Measurements from ENCODE around the gene AOAH. TPM values are rescaled to one million over a fixed set of nuclear protein-coding genes. Genes with fewer than 3 reads are reported as not detected.
"Not testable (repeated sequence)": the region's sequence is repeated elsewhere in the genome, so short reads cannot be mapped to it uniquely, and the experiment has no call there.

AOAH gene
- total RNA-seq, 4 donors from 2014 or later, result 0.69 to 3.2 (median 2.2) TPM

DNA sequence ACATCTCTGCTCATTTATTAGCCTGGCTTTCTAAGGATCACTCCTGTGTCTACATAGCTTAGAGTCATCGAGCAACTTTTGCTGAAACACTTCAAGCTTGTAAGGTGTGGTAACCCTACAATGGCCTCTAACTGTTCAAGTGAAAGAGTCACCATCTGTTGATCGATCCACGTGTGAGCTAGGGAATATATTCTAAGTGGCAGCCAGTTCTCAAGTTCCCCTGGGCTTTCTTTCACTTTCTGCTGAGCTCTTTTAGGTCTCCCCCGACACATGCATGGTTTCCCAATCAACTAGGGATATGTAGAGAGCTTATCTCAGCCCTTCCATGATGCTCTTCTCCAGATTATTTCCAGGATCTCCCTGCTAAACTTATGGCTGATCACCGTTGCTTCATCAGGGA is 15.5 kb downstream of the AOAH start:
- no peak for DNase-seq (ENCODE audit: low spot score in 2 of 2)
- H3K4me3 ChIP-seq (ENCODE audit: low read depth, poor library complexity, severe bottlenecking), result no peak overlapping the region
- TF ChIP-seq POLR2A (IDR thresholded peaks at IDR 0.05), result no peak
- TF ChIP-seq CTCF (IDR thresholded peaks at IDR 0.05), result no peak
- 79 to 81% methylated on average over 5 of the region's 5 CpGs for WGBS, 2 donors
- intact Hi-C loops (cut with DNase I; ENCODE audit: low total_unique reads), result no loop called here

- WGBS, 2 donors, result 56 to 60% methylated on average over 4 of the region's 4 CpGs
- no peak overlapping the region for H3K4me3 ChIP-seq (ENCODE audit: low read depth, poor library complexity, severe bottlenecking)
- intact Hi-C loops (cut with DNase I; ENCODE audit: low total_unique reads), result no loop called here
- TF ChIP-seq POLR2A (IDR thresholded peaks at IDR 0.05), result no peak
- no peak for TF ChIP-seq CTCF (IDR thresholded peaks at IDR 0.05)
- DNase-seq (ENCODE audit: low spot score in 2 of 2), result no peak
These were observed 16.4 kb downstream of the AOAH start for GRCh38 chr7:36707898-36708297.

GRCh38 chr7:36707465-36707864 is 16.8 kb downstream of the AOAH start:
- intact Hi-C loops (cut with DNase I; ENCODE audit: low total_unique reads), result no loop called here
- no peak overlapping the region for H3K4me3 ChIP-seq (ENCODE audit: low read depth, poor library complexity, severe bottlenecking)
- TF ChIP-seq CTCF (IDR thresholded peaks at IDR 0.05), result no peak
- TF ChIP-seq POLR2A (IDR thresholded peaks at IDR 0.05), result no peak
- WGBS, 2 donors, result 82 to 83% methylated on average over 3 of the region's 3 CpGs
- DNase-seq (ENCODE audit: low spot score in 2 of 2), result no peak

DNA sequence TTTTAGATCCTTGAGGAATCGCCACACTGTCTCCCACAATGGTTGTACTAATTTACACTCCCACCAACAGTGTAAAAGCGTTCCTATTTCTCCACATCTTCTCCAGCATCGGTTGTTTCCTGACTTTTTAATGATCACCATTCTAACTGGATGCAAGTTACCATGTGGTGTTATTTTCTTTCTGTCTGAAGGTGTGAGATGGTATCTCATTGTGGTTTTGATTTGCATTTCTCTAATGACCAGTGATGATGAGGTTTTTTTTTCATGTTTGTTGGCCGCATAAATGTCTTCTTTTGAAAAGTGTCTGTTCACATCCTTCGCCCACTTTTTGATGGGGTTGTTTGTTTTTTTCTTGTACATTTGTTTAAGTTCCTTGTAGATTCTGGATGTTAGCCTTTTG is 20.4 kb downstream of the AOAH start:
- DNase-seq (ENCODE audit: low spot score in 2 of 2); intact Hi-C loops (cut with DNase I; ENCODE audit: low total_unique reads); H3K4me3 ChIP-seq (ENCODE audit: low read depth, poor library complexity, severe bottlenecking): not testable (repeated sequence)
- WGBS, 2 donors, result 91 to 93% methylated on average over 5 of the region's 5 CpGs

DNA sequence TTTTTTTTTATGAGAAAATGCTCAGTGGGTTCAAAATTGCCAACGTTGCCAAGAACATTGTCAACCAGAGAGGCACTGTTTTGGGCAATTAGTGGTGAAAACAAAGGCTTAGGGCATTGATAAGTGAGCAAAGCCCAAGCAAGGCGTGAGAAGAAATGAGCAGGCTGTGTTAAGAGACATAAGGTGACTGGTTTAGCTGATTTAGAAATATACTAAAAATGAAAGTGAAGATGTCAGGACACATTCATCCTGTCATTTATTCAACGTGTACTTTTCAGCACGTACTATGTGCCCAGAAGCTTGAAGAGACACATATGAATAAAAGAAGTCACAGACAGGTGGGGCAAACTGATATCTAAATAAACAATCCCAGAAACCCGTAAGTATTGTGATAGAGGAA is 31.8 kb downstream of the AOAH start:
- DNase-seq (ENCODE audit: low spot score in 2 of 2), result no peak
- TF ChIP-seq CTCF (IDR thresholded peaks at IDR 0.05) (no peak), POLR2A (IDR thresholded peaks at IDR 0.05) (no peak)
- intact Hi-C loops (cut with DNase I; ENCODE audit: low total_unique reads), result no loop called here
- WGBS, 2 donors, result 71 to 85% methylated on average over 5 of the region's 5 CpGs
- no peak overlapping the region for H3K4me3 ChIP-seq (ENCODE audit: low read depth, poor library complexity, severe bottlenecking)

- TF ChIP-seq CTCF (IDR thresholded peaks at IDR 0.05) (no peak), POLR2A (IDR thresholded peaks at IDR 0.05) (no peak)
- 75 to 91% methylated on average over 4 of the region's 4 CpGs for WGBS, 2 donors
These were observed 32.3 kb downstream of the AOAH start for GRCh38 chr7:36691983-36692382.

More at GRCh38 chr7:36691983-36692382, 32.3 kb downstream of the AOAH start:
- DNase-seq (ENCODE audit: low spot score in 2 of 2), result no peak
- no peak overlapping the region for H3K4me3 ChIP-seq (ENCODE audit: low read depth, poor library complexity, severe bottlenecking)
- intact Hi-C loops (cut with DNase I; ENCODE audit: low total_unique reads), result no loop called here
